GM23248 (cell line): ENCODE results near the gene EXOC6.

ENCODE experiments used
- EZH2 ChIP-seq: fragments of 200-600 bp; sonication (generic); IDR thresholded peaks from 2 replicates; pipeline ENCODE4 v1.6.1; 2018; ENCODE audit warnings: antibody characterized with exemption, mild to moderate bottlenecking; ENCODE audit not compliant: insufficient read depth, poor library complexity, severe bottlenecking
- EZH2phosphoT487 ChIP-seq: fragments of 200-600 bp; sonication (generic); IDR thresholded peaks from 2 replicates; pipeline ENCODE4 v1.6.1; 2018; ENCODE audit warnings: antibody characterized with exemption, moderate library complexity, mild to moderate bottlenecking, low read depth; ENCODE audit not compliant: insufficient read depth

- TF ChIP-seq EZH2phosphoT487 (no peak), EZH2 (no peak)
Measured at GRCh38 chr10:92832998-92833650, 15.2 kb upstream of the EXOC6 start.
